B cell (primary cell): ENCODE results near the gene SRSF6.

Experiments
- CTCF ChIP-seq: fragments of 200-600 bp; IDR thresholded peaks from one replicate; pipeline ENCODE4 v1.8.0; 2022; ENCODE audit warnings: antibody characterized with exemption, mild to moderate bottlenecking
- EZH2 ChIP-seq: IDR thresholded peaks from 2 replicates; pipeline ENCODE4 v1.6.1; 2012; ENCODE audit warnings: borderline replicate concordance, low read depth, mild to moderate bottlenecking, moderate library complexity, low read length; ENCODE audit not compliant: insufficient read depth, poor library complexity, severe bottlenecking

- TF ChIP-seq CTCF (no peak), EZH2 (no peak)
Measured at GRCh38 chr20:43457640-43458421, at the start of gene SRSF6.
